Fibroblast of mammary gland (primary cell): ENCODE measurements around the gene LCP2.

Experiments
- DNase-seq: peaks from one replicate; pipeline ENCODE4 v3.0.0-alpha.2; 2010; ENCODE audit warnings: low read depth
- H3K4me3 ChIP-seq: 2 replicates; pipeline ENCODE4 v1.5.1; 2011; ENCODE audit warnings: low read depth, mild to moderate bottlenecking, low read length, moderate library complexity; ENCODE audit not compliant: control insufficient read depth
- TF ChIP-seq, protein P1 (sequence below): conservative IDR thresholded peaks from 2 replicates; pipeline ENCODE4 v1.5.1; 2011; ENCODE audit warnings: low read depth, low read length, inconsistent platforms; ENCODE audit not compliant: control insufficient read depth, insufficient read depth

LCP2 gene

DNA sequence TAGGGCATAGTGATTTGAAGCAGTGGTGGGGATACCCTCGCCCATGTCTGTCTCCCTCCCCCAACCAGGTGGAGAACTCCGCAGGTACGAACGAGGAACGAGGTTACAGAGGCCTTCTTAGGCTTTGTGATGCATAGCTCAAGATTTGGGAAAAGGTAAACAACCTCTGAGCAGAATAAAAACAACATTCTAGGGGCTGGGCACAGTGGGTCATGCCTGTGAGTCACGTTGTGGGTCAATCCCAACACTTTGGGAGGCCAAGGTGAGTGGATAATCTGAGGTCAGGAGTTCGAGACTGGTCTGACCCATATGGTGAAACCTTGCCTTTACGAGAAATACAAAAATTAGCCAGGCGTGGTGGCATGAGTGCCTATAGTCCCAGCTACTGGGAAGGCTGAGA, 3.6 kb upstream of the LCP2 start:
- DNase-seq: no peak
- no peak overlapping the region for H3K4me3 ChIP-seq
- TF ChIP-seq, protein P1, sequence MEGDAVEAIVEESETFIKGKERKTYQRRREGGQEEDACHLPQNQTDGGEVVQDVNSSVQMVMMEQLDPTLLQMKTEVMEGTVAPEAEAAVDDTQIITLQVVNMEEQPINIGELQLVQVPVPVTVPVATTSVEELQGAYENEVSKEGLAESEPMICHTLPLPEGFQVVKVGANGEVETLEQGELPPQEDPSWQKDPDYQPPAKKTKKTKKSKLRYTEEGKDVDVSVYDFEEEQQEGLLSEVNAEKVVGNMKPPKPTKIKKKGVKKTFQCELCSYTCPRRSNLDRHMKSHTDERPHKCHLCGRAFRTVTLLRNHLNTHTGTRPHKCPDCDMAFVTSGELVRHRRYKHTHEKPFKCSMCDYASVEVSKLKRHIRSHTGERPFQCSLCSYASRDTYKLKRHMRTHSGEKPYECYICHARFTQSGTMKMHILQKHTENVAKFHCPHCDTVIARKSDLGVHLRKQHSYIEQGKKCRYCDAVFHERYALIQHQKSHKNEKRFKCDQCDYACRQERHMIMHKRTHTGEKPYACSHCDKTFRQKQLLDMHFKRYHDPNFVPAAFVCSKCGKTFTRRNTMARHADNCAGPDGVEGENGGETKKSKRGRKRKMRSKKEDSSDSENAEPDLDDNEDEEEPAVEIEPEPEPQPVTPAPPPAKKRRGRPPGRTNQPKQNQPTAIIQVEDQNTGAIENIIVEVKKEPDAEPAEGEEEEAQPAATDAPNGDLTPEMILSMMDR: no peak

DNA sequence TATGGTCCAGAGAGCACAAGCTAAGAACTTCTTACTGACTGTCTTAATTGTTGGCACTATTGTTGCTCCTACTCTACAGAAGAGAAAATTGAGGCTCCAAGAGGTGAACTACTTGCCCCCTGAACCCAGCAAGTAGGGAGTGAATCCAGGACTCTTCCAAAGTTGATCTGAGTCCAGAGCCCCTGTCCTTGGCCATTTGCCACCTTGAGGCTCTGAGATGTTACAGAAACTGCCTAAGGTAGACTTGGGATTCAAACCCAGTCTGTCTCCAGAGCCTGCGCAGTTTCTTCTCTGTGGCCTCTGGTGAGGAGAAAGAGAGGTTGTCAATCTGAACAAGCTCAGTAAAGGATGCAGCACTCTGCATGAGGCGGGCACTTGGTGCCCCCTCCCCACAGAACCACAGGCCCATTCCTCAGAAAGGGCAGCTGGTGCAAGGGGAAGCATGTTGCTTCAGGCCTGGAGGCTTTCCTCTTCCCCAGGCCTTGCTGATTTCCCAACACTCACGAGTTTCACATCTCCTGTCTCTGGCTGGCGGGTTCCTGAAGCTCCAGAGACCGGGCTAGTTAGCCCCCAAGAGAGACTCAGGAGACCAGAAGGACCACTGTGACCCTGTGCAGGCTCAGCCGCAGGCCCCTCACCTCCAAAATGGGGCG, 2.9 kb upstream of the LCP2 start:
- TF ChIP-seq, protein P1: no peak
- no peak for DNase-seq
- H3K4me3 ChIP-seq: no peak overlapping the region

DNA sequence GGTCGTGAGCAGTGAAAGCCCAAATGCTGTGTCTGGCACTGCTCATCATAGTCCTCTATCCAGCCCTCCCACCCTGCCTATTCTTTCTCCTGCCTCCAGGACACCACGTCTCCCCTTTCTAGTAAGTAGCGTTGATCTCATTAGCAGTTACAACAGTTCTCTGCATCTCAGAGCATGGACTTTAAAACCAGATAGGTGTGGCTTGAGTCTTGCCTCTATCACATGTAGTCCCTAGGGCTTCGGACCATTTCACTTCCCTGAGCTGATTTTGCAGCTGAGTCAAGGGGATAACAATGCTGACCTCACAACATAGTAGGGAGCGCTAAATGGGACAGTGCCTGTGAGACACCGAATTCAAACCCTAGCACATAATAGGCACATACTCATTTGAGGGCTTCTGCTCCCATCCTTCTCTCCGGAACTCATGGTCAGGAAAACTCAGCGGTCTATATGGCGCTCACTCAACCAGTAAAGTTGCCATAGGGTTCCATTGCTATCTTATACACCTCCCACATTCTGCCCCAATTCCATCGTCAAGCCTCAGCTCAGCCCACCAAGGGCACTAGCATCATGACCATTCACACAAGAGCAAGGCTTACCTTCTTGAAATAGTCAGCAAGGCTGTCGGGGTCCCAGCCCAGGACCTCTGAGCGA, 515 bp downstream of the LCP2 start:
- H3K4me3 ChIP-seq: no peak overlapping the region
- DNase-seq: no peak
- TF ChIP-seq, protein P1: no peak

DNA sequence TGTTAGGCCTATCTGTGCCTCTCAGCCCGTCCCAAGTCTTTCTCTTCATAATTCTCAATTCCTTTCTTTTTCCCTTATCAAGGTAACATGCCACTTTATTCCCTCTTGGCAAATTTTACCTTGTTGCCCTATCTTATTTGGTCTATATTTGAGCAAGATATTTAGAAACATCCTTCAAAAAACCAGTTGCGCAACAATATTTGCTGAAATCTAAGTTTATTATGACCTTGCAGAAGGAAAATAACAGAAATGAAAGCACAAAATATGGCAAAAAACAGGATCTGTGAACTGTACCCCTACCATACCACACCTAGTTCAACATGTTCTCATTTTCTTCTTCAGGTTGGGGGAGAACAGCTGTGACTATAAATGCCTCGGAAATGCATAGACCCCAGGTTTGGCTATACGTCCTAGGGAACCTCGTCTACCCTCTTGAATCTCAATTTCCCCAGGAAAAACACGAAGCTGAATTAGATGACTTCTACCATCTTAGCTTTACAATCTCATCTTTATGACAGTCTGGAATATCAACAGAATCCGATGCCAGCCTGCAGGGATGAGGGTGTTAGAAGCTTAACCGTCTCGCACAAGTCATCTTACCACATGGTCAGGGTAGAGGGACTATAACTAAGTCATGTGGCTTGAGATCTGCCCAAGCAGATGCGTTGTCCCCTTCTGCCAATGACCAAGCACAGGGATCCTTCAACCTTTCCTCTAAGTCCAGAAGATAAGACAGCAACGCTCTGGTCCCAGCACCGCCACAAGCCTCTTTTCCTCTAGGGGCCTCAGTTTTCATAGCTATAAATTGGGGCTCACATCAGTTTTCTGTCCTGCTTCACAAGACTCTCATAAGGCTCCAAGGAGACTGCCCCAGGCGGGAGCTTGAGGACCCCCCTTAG, 1.3 kb downstream of the LCP2 start:
- no peak overlapping the region for H3K4me3 ChIP-seq
- TF ChIP-seq, protein P1: no peak
- no peak for DNase-seq

DNA sequence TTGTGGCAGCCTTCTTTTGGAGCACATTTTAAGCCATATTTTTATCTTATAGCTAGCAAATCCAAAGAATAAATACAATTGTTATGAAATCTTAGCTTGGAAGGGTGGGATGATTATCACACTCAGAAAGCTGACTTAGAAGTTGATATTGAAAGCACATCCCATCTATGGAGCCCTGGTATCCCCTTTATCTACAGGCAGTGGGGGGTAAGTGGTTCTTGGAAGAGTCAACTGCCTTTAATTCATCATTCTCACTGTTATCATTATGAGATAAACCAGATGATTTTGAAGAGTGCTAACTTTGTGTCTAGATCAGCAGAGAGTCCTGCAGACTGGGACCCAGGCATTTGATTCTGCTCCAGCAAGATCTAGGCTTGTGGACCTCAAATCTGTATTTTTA, 3.0 kb downstream of the LCP2 start:
- TF ChIP-seq, protein P1: no peak
- no peak overlapping the region for H3K4me3 ChIP-seq
- no peak for DNase-seq

DNA sequence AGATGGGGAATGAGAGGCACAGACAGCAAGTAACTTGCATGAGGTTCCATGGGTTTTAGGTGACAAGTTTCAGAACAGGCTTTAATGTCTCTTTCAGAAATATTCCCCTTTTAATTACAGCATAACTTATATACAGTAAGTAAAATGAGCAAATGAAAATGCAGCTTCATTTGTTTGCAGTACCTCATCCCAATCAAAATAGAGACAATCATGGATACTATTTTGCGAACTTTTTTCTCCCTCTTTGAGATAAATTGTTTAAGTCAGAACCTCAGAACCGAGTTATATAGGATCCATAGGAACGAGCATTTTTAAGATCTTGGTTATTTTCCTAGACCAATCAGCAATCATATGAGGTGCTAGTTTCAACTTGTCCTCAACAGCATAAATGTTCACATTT, 3.5 kb downstream of the LCP2 start:
- TF ChIP-seq, protein P1: no peak
- DNase-seq: no peak
- no peak overlapping the region for H3K4me3 ChIP-seq
